T-helper 2 cell treated with Interferon-gamma antibody and Interleukin-4, amounts not matched to agents 100 ng/mL and 5 ng/mL, for 36 hours (primary cell): ENCODE measurements around the gene PLEKHA7. TPM values are rescaled to one million over a fixed set of nuclear protein-coding genes. Genes with fewer than 3 reads are reported as not detected.

Source experiments
- intact Hi-C: fragments of 100-400 bp; cut with micrococcal nuclease; formaldehyde crosslinking; loops from one replicate; pipeline ENCODE4 v1.15.1; 2023
- total RNA-seq: library from RNA; stranded (reverse); gene quantifications from 2 replicates; pipeline ENCODE4 v1.2.3, GENCODE V29; 2022

Gene PLEKHA7
- total RNA-seq, 1 donor from 2014 or later, result 2.1 TPM

DNA sequence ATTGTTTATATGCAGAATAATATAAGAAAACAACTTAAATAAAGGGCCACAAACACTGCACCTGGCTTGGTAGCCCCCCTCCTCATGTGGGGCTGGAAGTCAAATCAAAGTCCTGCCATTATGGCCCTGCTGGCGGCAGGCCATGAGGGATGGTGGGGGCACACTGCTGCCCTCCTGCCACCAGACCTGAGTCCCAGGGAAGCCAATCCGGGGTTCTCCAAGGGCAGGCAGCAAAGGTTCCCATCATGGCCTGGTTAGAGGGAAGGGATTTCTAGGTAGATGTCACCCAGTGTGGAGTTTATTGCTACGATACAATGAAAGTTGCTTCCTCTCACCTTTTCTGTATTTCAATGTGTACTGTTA, 236.6 kb downstream of the PLEKHA7 start:
- intact Hi-C loops, result no loop called here

DNA sequence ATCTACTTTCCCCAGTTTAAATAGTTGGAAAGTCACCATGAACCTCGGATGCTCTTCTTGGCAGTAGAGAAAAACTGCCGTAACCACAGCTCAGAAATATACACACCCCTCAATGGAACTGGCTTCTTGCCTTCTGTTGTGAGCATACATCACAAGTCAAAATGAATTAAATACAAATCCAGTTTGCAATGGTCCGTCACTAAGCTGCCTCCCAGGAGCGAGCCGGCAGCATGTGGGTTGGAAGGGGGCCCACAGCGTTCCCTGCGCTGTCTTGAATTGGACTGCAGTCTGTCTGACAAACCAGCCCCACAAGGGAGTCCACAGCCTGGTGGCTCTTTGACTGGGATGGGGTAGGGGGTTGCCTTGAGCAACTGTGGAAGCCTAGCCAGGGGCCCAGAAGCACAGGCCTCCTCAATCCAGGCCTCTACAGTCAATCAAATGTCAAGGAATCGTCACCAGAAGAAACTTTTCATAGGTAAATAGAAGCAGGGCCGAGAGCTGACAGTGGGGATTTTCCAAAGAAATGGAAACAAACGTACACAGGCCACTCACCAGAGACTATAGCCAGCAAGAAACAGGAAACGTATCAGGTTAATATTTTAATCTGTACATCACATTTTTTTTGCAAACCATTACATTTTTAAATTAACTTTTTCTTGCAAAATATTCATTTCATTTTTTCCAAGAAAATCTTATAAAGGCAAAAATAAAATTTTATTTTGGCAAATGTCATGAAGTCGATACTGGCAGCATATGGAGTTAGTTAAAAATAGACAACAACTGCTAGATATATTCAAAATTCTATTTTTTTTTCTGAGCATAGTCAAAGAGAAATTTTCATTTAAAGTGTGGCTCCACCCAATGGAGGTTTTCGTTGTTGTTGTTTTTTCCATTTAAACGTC, 237.3 kb downstream of the PLEKHA7 start:
- intact Hi-C loops, result no loop called here

- intact Hi-C loops, result no loop called here
Observed at GRCh38 chr11:16775614-16776283, 238.5 kb downstream of the PLEKHA7 start.

- intact Hi-C loops, result no loop called here
Observed at GRCh38 chr11:16774936-16775613, 239.1 kb downstream of the PLEKHA7 start.

DNA sequence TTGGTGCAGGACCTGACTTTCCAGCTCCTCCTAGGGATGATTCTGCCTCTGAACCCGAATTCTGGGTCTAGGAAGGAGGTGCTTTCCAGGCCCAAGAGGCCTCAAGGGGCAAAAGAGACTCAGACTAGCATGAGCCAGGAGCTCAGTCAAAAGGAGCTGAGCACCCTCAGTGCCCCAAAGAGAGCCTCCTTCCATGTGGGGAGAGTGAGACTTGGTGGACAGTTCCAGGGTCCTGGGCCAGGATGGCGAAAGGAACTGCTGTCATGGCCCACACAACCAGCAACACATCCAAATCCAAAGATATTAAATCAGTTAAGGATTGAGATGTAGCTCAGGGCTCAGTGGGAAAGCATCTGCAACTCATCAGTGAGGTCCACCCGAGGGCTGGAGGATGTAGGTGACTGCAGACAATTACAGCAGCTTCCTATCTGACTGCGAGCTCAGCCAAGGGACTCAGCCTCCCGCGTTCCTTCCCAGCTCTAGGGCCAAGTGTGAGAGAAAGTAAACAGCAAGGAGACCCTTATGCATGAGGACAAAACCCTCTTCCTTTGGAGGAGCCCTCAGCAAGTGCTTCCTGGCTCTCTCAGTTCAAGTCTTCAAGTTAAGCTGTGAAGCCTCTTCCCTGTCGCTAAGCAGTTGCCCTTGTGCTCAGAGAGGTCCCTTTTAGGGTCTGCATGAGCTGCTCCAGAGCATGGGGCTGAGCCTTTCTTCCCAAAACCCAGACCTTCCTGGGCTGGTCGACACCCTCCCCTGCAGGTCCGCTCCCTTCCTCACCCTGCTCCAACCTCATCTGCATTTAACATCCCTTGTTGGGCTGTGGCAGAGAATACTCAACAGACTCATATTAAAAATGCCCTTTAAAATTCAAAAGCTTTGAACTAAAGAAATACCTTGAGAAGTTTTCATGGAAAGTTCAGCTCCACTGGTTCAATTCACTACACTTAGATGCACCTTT, 240.0 kb downstream of the PLEKHA7 start:
- intact Hi-C loops, result no loop called here

DNA sequence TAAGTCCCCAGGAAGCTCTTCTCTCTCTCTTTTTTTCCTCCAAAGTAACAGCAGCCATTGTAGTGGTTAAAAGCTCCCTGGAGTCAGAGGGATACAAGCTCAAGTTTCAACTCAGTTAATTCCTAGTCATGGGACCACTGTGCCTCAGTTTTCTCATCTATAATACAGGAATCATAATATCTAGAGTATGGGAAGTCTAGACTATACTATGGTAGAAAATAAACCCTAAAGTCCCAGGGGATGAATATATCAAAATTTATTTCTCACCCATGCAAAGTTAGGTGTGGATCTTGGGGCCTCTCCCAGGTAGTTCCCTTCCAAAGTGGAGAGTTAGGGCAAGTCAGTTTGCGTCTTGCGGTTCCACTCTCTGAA, 242.1 kb downstream of the PLEKHA7 start:
- intact Hi-C loops, result no loop called here

DNA sequence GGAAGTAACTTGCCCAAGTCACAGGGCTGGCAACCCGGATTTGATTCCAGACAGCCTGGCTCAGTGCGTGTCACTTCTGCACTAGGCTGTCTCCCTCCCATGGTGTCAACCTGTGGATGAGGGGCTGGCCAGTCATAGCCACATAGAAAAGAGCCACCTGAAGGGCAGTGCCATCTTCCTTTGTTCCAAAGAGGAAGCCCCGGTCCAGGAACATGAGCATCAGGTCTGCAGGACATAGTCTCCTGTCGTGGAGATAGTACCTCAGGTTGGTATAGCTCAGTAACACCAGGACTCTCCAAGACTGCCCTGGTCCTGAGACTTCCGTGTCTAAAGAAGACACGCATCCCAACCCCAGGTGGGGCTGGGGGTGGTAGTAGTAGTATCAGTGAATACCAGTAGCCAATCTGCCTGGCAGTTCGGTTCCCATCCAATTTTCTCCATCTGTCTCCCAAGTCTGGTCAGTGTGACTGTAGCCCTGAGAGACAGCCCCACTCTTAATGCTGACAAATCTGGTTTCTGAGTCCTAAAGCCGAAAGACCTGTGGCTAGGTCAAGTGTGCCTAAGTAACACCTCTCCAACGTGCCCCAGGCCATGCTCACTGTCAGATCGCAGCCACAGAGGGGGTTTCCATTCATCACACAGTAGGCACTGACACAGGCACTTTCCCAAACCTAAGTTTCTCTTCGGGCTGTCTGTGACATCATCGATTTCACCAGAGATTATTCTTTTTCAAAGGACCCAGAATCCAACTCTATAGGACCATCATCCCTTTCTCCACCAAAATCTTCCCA, 242.7 kb downstream of the PLEKHA7 start:
- intact Hi-C loops, result no loop called here

DNA sequence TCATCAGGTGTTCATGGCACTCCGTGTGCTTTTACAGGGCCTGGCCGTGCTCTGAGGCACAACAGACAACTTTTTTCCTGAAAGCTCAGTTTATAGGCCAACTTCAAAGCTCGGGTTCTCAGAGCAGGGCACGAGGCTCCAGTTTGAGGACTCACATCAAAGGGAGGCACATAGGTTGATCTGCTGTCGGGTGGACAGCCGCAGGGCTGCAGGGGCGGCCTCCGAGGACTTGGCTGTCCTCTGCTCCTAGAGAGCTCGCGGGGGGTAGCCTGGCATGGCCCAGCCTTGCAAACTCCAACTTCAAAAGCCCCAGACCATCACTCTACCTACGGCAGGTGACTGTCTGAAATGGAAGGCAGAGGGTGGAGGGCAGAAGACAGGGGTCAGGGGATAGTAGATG, 244.2 kb downstream of the PLEKHA7 start:
- intact Hi-C loops, result no loop called here

GRCh38 chr11:16769386-16769785, 244.8 kb downstream of the PLEKHA7 start:
- intact Hi-C loops, result no loop called here

DNA sequence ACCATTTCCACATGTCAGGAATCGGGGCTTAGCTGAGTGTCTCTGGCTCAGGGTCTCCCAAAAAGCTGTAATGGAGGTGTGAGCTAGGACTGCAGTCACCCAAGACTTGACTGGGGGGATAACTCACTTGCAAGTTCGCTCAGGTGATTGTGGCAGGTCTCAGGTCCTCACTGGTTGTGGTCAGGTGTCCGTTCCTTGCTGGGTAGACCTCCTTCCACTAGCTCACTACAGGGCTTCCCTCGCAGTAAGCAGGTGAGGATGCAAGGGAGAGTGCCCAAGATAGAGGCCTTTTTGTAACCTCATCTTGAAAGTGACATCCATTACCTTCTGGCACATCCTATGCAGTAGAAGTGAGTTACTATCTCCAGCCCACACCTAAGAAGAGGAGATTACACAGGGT, 246.3 kb downstream of the PLEKHA7 start:
- intact Hi-C loops, result no loop called here

DNA sequence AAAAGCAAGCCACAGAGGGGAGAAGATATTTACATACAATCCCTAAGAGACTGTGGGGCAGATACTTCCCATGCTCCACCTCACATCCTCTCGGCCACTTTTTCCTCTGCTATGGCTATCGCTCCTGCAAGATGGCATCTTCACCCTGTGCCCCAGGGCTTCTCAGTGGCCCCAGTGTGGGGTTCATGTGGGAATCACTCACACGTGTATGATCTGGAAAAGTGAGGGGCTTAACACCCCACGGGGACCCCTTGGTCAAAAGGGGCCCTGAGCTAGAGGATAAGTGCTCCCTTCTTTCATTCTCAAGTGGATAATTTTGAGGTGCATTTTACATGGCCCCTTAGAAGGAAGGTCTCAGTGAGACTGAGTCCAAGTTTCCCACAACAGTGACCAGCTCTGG, 247.1 kb downstream of the PLEKHA7 start:
- intact Hi-C loops, result no loop called here

DNA sequence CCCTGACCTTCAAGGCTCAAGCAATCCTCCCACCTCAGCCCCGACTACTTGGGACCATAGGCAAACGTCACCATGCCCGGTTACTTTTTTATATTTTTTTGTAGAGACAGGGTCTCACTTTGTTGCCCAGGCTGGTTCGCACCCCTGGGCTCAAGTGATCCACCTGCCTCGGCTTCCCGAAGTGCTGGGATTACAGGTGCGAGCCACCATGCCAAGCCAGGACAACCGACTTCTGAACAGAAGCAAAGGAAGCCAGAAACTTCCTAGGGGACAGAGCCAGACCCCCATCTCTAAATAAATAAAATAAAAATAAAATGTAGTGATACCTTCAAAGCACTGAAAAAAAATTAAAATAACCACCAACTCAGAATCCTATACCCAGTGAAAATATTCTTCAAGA, 249.3 kb downstream of the PLEKHA7 start:
- intact Hi-C loops, result no loop called here

GRCh38 chr11:16763746-16764145, 250.5 kb downstream of the PLEKHA7 start:
- intact Hi-C loops, result no loop called here

GRCh38 chr11:16759857-16760508, 254.2 kb downstream of the PLEKHA7 start:
- intact Hi-C loops, result no loop called here

GRCh38 chr11:16758382-16759024, 255.7 kb downstream of the PLEKHA7 start:
- intact Hi-C loops, result no loop called here

DNA sequence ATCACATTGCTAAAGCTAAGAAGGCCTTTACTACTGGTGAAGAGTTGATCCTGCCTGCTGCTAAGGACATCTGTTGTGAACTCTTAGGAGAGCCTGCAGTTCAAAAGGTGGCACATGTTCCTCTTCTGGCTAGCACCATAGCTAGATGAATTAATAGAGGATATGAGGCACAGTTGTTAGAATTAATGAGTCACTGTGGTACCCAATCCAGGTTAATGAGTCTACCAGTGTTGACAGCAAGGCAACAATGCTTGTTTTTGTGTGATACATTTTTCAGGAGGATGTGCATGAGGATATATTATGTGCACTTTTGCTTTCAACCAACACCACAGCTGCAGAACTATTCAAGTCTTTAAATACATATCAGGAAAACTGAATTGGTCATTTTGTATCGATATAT, 263.8 kb downstream of the PLEKHA7 start:
- intact Hi-C loops, result no loop called here

DNA sequence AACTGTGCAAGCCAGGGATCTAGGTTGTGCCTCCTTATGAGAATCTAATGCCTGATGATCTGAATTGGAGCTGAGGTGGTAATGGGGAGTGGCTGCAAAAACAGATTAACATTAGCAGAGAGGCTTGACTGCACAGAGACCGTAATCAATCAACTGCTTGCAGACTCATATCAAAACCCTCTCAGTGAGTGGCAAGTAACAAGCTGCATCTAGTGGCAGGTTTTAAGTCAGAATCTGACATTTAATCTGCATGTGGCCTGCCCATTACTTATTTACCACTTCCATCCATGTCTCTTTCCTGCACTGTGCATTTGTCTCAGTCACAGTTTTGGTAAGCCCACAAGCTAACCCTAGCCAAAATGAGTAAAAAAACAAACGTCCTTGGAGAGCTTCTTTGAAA, 264.5 kb downstream of the PLEKHA7 start:
- intact Hi-C loops, result no loop called here

DNA sequence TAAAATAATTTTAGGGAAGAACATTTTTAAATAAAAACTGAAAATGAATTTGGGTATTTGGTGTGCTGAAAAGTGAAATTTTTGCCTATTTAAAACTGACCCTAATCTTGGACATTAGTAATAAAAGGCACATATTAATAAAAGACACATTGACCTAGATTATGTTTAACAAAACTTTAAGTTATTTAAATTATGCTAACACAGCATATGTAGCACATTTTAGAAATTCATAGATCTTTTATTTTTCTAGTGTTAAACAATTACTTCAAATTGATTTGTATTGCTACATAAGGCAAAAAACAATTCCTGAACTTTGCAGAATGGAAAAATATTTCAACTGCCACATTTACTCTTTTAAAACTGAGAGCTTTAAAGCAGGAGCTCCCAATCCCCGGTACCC, 265.1 kb downstream of the PLEKHA7 start:
- intact Hi-C loops, result no loop called here

- intact Hi-C loops, result no loop called here
Observed at GRCh38 chr11:16745950-16746605, 268.1 kb downstream of the PLEKHA7 start.
